ENCODE measurements around the gene KIAA0753.

KIAA0753 gene

GRCh38 chr17:6637458-6637840, 3.1 kb downstream of the KIAA0753 start:
- H2AFZ ChIP-seq (ENCODE audit: low read depth, low read length): no peak overlapping the region
- H3K4me1 ChIP-seq (ENCODE audit: low read length): peaks cover 8% of the 10 kb centered on the region
- H3K36me3 ChIP-seq (replicated peaks; ENCODE audit: low read depth, low read length): peaks cover 8% of the 10 kb centered on the region
- H3K27me3 ChIP-seq (ENCODE audit: low read depth, low read length): no peaks in the 10 kb centered on the region
- H3K79me2 ChIP-seq (ENCODE audit: low read length): peaks cover 34% of the 10 kb centered on the region
- H3K27ac ChIP-seq (ENCODE audit: low read length): no peak overlapping the region
- H4K20me1 ChIP-seq (ENCODE audit: insufficient read depth, low read length): no peaks in the 10 kb centered on the region
- H3K4me2 ChIP-seq (ENCODE audit: low read length): no peak overlapping the region
- H3K9me3 ChIP-seq (ENCODE audit: insufficient read depth, low read length): no peaks in the 10 kb centered on the region
- no peak overlapping the region for H3K4me3 ChIP-seq (ENCODE audit: low read length)
- TF ChIP-seq, protein P1, sequence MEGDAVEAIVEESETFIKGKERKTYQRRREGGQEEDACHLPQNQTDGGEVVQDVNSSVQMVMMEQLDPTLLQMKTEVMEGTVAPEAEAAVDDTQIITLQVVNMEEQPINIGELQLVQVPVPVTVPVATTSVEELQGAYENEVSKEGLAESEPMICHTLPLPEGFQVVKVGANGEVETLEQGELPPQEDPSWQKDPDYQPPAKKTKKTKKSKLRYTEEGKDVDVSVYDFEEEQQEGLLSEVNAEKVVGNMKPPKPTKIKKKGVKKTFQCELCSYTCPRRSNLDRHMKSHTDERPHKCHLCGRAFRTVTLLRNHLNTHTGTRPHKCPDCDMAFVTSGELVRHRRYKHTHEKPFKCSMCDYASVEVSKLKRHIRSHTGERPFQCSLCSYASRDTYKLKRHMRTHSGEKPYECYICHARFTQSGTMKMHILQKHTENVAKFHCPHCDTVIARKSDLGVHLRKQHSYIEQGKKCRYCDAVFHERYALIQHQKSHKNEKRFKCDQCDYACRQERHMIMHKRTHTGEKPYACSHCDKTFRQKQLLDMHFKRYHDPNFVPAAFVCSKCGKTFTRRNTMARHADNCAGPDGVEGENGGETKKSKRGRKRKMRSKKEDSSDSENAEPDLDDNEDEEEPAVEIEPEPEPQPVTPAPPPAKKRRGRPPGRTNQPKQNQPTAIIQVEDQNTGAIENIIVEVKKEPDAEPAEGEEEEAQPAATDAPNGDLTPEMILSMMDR (IDR thresholded peaks at IDR 0.05; ENCODE audit: low read depth, low read length): no peak
- TF ChIP-seq EZH2phosphoT487 (IDR thresholded peaks at IDR 0.05; ENCODE audit: low read depth): no peak
- H3K9ac ChIP-seq (ENCODE audit: low read length): no peak overlapping the region

- H3K27me3 ChIP-seq (ENCODE audit: low read depth, low read length): no peaks in the 10 kb centered on the region
- no peaks in the 10 kb centered on the region for H3K9me3 ChIP-seq (ENCODE audit: insufficient read depth, low read length)
- TF ChIP-seq, protein P1 (IDR thresholded peaks at IDR 0.05; ENCODE audit: low read depth, low read length): no peak
- no peak for TF ChIP-seq EZH2phosphoT487 (IDR thresholded peaks at IDR 0.05; ENCODE audit: low read depth)
- no peaks in the 10 kb centered on the region for H4K20me1 ChIP-seq (ENCODE audit: insufficient read depth, low read length)
- no peak overlapping the region for H3K4me3 ChIP-seq (ENCODE audit: low read length)
- H3K4me1 ChIP-seq (ENCODE audit: low read length): peaks cover 2% of the 10 kb centered on the region
- peaks cover 5% of the 10 kb centered on the region for H3K36me3 ChIP-seq (replicated peaks; ENCODE audit: low read depth, low read length)
- H3K4me2 ChIP-seq (ENCODE audit: low read length): no peak overlapping the region
- no peak overlapping the region for H3K9ac ChIP-seq (ENCODE audit: low read length)
- no peak overlapping the region for H2AFZ ChIP-seq (ENCODE audit: low read depth, low read length)
- H3K27ac ChIP-seq (ENCODE audit: low read length): no peak overlapping the region
- peaks cover 28% of the 10 kb centered on the region for H3K79me2 ChIP-seq (ENCODE audit: low read length)
Observed at GRCh38 chr17:6636616-6637457, 3.7 kb downstream of the KIAA0753 start.

- Histone ChIP-seq H3K4me3 (ENCODE audit: low read length) (no peak overlapping the region), H2AFZ (ENCODE audit: low read depth, low read length) (no peak overlapping the region), H3K27me3 (ENCODE audit: low read depth, low read length) (no peaks in the 10 kb centered on the region), H3K9me3 (ENCODE audit: insufficient read depth, low read length) (no peaks in the 10 kb centered on the region), H3K9ac (ENCODE audit: low read length) (no peak overlapping the region), H3K36me3 (replicated peaks; ENCODE audit: low read depth, low read length) (peaks cover 5% of the 10 kb centered on the region), H3K4me1 (ENCODE audit: low read length) (no peaks in the 10 kb centered on the region; the same call in 1 of the 2 replicates), H3K79me2 (ENCODE audit: low read length) (peaks cover 20% of the 10 kb centered on the region), H3K4me2 (ENCODE audit: low read length) (no peak overlapping the region), H3K27ac (ENCODE audit: low read length) (no peak overlapping the region), H4K20me1 (ENCODE audit: insufficient read depth, low read length) (no peaks in the 10 kb centered on the region)
- TF ChIP-seq, protein P1 (IDR thresholded peaks at IDR 0.05; ENCODE audit: low read depth, low read length): no peak
- TF ChIP-seq EZH2phosphoT487 (IDR thresholded peaks at IDR 0.05; ENCODE audit: low read depth): no peak
Observed at GRCh38 chr17:6636105-6636504, 4.4 kb downstream of the KIAA0753 start.

DNA sequence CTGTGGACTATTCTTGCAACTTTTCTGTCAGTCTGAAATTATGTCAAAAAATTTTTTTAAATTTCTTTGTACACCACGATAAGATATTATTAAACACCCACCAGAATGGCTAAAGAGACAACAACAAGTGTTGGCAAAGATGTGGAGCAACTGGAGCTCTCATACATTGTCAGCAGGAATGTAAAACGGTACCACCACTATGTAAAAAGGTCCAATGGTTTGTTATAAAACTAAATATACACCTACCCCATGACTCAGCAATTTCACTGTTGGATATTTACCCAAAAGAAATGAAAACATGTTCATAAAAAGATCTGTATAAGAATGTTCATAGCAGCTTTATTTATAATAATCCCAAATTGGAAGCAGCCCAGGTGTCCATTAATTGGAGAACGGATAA, 7.2 kb downstream of the KIAA0753 start:
- Histone ChIP-seq H3K36me3 (replicated peaks; ENCODE audit: low read depth, low read length) (peaks cover 5% of the 10 kb centered on the region), H3K9ac (ENCODE audit: low read length) (no peak overlapping the region), H3K27ac (ENCODE audit: low read length) (no peak overlapping the region), H3K9me3 (ENCODE audit: insufficient read depth, low read length) (no peaks in the 10 kb centered on the region), H3K79me2 (ENCODE audit: low read length) (no peaks in the 10 kb centered on the region), H3K27me3 (ENCODE audit: low read depth, low read length) (no peaks in the 10 kb centered on the region), H2AFZ (ENCODE audit: low read depth, low read length) (no peak overlapping the region), H4K20me1 (ENCODE audit: insufficient read depth, low read length) (no peaks in the 10 kb centered on the region), H3K4me1 (ENCODE audit: low read length) (no peaks in the 10 kb centered on the region), H3K4me2 (ENCODE audit: low read length) (no peak overlapping the region), H3K4me3 (ENCODE audit: low read length) (no peak overlapping the region)
- TF ChIP-seq, protein P1 (IDR thresholded peaks at IDR 0.05; ENCODE audit: low read depth, low read length): no peak
- no peak for TF ChIP-seq EZH2phosphoT487 (IDR thresholded peaks at IDR 0.05; ENCODE audit: low read depth)
